Lower lobe of right lung (tissue), 2 donors: ENCODE results near the gene RMDN3. TPM values are rescaled to one million over a fixed set of nuclear protein-coding genes. Genes with fewer than 3 reads are reported as not detected.
A peak's percentile ranks its signal among the peaks of the same experiment; 100 is the strongest.

Experiments used
- ATAC-seq, 2 donors: fragments of 200-7000 bp; cut with Tn5 transposase; one replicate each; pipeline ENCODE4 v1.9.1; 2020 to 2022; ENCODE audit warnings: mild to moderate bottlenecking in 2 of 2, moderate library complexity in 2 of 2
- DNase-seq: peaks from one replicate; pipeline ENCODE4 v3.0.0-alpha.2; 2020
- H3K27ac ChIP-seq: fragments of 200-600 bp; one replicate; pipeline ENCODE4 v1.8.0; 2022
- H3K27me3 ChIP-seq: fragments of 200-600 bp; one replicate; pipeline ENCODE4 v1.8.0; 2022; ENCODE audit warnings: low read depth
- H3K36me3 ChIP-seq: fragments of 200-600 bp; one replicate; pipeline ENCODE4 v1.8.0; 2022; ENCODE audit warnings: mild to moderate bottlenecking
- H3K4me1 ChIP-seq: fragments of 200-600 bp; one replicate; pipeline ENCODE4 v1.8.0; 2022
- H3K4me3 ChIP-seq: fragments of 200-600 bp; one replicate; pipeline ENCODE4 v1.8.0; 2022; ENCODE audit warnings: mild to moderate bottlenecking
- H3K9me3 ChIP-seq: fragments of 200-600 bp; one replicate; pipeline ENCODE4 v1.8.0; 2022
- CTCF ChIP-seq: fragments of 200-600 bp; IDR thresholded peaks from one replicate; pipeline ENCODE4 v1.8.0; 2022; ENCODE audit warnings: antibody characterized with exemption, mild to moderate bottlenecking
- intact Hi-C: fragments of 100-400 bp; cut with DNase I; formaldehyde crosslinking; loops from one replicate; pipeline ENCODE4 v1.11.0; 2022
- total RNA-seq: library from RNA; stranded (reverse); fragmentation: NEBNext Ultra II Directional; extraction: Animal tissue kit (Norgen Biotek cat#: 25700); gene quantifications from one replicate; pipeline ENCODE4 v1.2.1, GENCODE V29; 2021
- donor health status: DM: no; HTN: yes; CAD: no; lungs with severe emphysema.

The RMDN3 gene
- total RNA-seq, 1 donor from 2014 or later: 101 TPM

DNA sequence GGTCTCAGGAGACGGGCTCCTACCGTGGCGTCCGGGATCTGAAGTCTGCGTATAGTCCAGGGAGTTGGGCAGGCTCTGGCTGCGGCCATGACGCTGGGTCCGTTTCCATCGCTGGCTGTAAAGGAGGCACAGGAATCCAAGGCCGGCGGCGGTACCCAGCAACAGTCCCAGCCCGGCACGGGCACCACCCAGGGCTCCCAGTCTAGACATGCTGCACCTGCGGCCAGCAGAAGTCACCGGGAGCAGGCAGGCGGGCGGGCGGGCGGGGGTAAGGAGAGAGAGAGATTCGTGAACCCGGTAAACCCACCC, 526 bp downstream of the RMDN3 start:
- DNase-seq: no peak

GRCh38 chr15:40751745-40752144, 3.3 kb downstream of the RMDN3 start:
- TF ChIP-seq CTCF: no peak

More for the DNA sequence above, 526 bp downstream of the RMDN3 start:
- peak; percentile 56 to 60 for ATAC-seq
- Histone ChIP-seq H3K4me1 (peaks cover 19% of the 10 kb centered on the region), H3K27ac (peak overlapping the region; percentile 90), H3K27me3 (no peaks in the 10 kb centered on the region), H3K9me3 (no peaks in the 10 kb centered on the region), H3K4me3 (peak overlapping the region; percentile 95), H3K36me3 (peaks cover 34% of the 10 kb centered on the region)
- no peak for TF ChIP-seq CTCF
- intact Hi-C loops: no loop called here

DNA sequence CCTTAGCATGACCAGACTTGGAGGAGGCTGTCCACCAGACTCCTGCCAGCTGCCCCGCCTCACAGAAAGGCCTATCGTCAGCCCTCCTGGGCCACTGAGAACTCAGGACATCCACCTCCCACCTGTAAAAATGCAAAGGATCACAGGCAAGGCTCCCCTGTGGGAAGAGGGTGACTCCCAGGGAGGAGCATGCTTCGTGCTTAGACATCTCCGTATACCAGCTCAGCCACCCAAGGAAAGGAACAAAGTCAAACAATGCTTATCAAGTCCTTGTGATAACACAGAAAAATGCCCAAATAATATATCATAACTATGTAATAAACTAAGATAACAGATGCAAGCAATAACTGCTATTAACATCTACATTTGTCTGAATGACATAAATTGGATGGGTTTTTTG, 4.2 kb downstream of the RMDN3 start:
- intact Hi-C loops: no loop called here
- H3K36me3 ChIP-seq: peaks cover 63% of the 10 kb centered on the region
- peaks cover 32% of the 10 kb centered on the region for H3K4me1 ChIP-seq
- no peaks in the 10 kb centered on the region for H3K9me3 ChIP-seq
- TF ChIP-seq CTCF: no peak
- no peak overlapping the region for H3K4me3 ChIP-seq
- no peaks in the 10 kb centered on the region for H3K27me3 ChIP-seq
- H3K27ac ChIP-seq: no peak overlapping the region
- ATAC-seq (no peak), DNase-seq (no peak)

More at GRCh38 chr15:40751745-40752144, 3.3 kb downstream of the RMDN3 start:
- Histone ChIP-seq H3K4me1 (peaks cover 32% of the 10 kb centered on the region), H3K36me3 (peaks cover 58% of the 10 kb centered on the region), H3K9me3 (no peaks in the 10 kb centered on the region), H3K27me3 (no peaks in the 10 kb centered on the region), H3K27ac (no peak overlapping the region), H3K4me3 (no peak overlapping the region)
- ATAC-seq (no peak), DNase-seq (no peak)
- intact Hi-C loops: no loop called here

GRCh38 chr15:40749151-40749630, 5.9 kb downstream of the RMDN3 start:
- no peak for TF ChIP-seq CTCF
- ATAC-seq (no peak), DNase-seq (no peak)
- intact Hi-C loops: no loop called here
- Histone ChIP-seq H3K27ac (no peak overlapping the region), H3K36me3 (peaks cover 80% of the 10 kb centered on the region), H3K9me3 (no peaks in the 10 kb centered on the region), H3K4me1 (peaks cover 31% of the 10 kb centered on the region), H3K27me3 (no peaks in the 10 kb centered on the region), H3K4me3 (no peak overlapping the region)

- no peaks in the 10 kb centered on the region for H3K9me3 ChIP-seq
- peaks cover 92% of the 10 kb centered on the region for H3K36me3 ChIP-seq
- peak; percentile 64 to 78 for ATAC-seq
- H3K4me1 ChIP-seq: peaks cover 18% of the 10 kb centered on the region
- no peak for TF ChIP-seq CTCF
- intact Hi-C loops: no loop called here
- peak; percentile 82 for DNase-seq
- no peak overlapping the region for H3K4me3 ChIP-seq
- peak overlapping the region; percentile 18 for H3K27ac ChIP-seq
- H3K27me3 ChIP-seq: no peaks in the 10 kb centered on the region
These were observed 7.1 kb downstream of the RMDN3 start for GRCh38 chr15:40747685-40748631.
